AG09309 (cell line): Measurements from ENCODE around the gene PTPN14.

Experiments
- DNase-seq: peaks from one replicate; pipeline ENCODE4 v3.0.0-alpha.2; 2010; ENCODE audit warnings: low read depth
- H3K4me3 ChIP-seq: 2 replicates; pipeline ENCODE4 v1.5.1; 2011; ENCODE audit warnings: mild to moderate bottlenecking, low read depth, low read length, moderate library complexity; ENCODE audit not compliant: control insufficient read depth
- CTCF ChIP-seq: IDR thresholded peaks from 2 replicates; pipeline ENCODE4 v1.5.1; 2011; ENCODE audit warnings: mild to moderate bottlenecking, low read depth, low read length, inconsistent platforms; ENCODE audit not compliant: insufficient read depth, control insufficient read depth; ENCODE audit errors: missing control alignments

The PTPN14 gene

GRCh38 chr1:214344897-214345296 lies 206.5 kb downstream of the PTPN14 start:
- no peak for TF ChIP-seq CTCF
- DNase-seq: no peak
- no peak overlapping the region for H3K4me3 ChIP-seq

DNA sequence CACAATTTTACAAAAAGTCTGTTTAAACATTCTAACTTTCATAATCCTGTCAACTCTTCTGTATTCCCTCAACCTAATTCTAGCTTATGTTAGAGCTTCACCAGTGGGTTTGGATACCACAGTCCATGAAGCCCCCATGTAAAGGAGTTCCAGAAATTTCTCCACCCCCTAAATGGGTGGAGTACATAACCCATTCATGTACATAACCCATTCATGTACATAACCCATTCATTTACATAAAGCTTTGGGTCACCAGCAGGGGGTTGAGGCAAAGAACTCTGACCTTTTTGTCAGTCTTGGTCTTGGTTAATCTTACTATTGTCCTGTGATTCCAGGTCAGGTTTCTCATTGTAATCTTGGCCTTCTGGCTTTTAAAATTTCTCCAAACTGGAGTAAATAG lies 208.9 kb downstream of the PTPN14 start:
- DNase-seq: no peak
- no peak for TF ChIP-seq CTCF
- no peak overlapping the region for H3K4me3 ChIP-seq

DNA sequence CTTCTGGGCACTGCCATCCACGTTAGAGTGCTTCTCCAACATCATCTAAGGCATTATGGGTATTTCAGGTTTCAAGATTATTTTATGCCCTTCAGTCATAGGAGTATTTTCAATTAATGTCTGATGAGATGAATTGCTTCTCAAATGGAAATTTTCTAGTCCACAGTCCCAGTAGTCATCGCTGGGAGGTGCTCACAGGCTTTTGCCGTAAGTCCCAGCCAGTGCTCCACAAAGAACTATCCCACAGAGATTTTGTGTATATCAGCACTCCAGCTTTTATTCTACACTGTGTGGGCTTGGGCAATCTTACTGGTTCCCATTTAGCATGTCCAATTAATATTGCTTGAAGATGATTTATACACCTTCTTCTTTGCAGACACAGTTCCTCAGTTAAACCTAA lies 209.5 kb downstream of the PTPN14 start:
- H3K4me3 ChIP-seq: no peak overlapping the region
- DNase-seq: no peak
- no peak for TF ChIP-seq CTCF

- TF ChIP-seq CTCF: no peak
- DNase-seq: no peak
- H3K4me3 ChIP-seq: no peak overlapping the region
These were observed 209.9 kb downstream of the PTPN14 start for GRCh38 chr1:214341459-214341858.

GRCh38 chr1:214338212-214338611 lies 213.2 kb downstream of the PTPN14 start:
- DNase-seq: no peak
- no peak for TF ChIP-seq CTCF
- H3K4me3 ChIP-seq: no peak overlapping the region

- no peak for DNase-seq
- no peak for TF ChIP-seq CTCF
- no peak overlapping the region for H3K4me3 ChIP-seq
These were observed 213.9 kb downstream of the PTPN14 start for GRCh38 chr1:214337511-214337910.

- no peak for DNase-seq
- no peak for TF ChIP-seq CTCF
- no peak overlapping the region for H3K4me3 ChIP-seq
These were observed 214.4 kb downstream of the PTPN14 start for GRCh38 chr1:214337015-214337414.
